DMS53 treated with DMSO at 0.1 percent for 48 hours (cell line): ENCODE results near the gene FOXP4.

Experiments
- DNase-seq: peaks from one replicate; lab custom pipeline; 2025; ENCODE audit not compliant: unreplicated experiment; lab: John Stamatoyannopoulos, UW

Gene FOXP4

GRCh38 chr6:41522780-41523548 lies 23.2 kb upstream of the FOXP4 start:
- no peak for DNase-seq

DNA sequence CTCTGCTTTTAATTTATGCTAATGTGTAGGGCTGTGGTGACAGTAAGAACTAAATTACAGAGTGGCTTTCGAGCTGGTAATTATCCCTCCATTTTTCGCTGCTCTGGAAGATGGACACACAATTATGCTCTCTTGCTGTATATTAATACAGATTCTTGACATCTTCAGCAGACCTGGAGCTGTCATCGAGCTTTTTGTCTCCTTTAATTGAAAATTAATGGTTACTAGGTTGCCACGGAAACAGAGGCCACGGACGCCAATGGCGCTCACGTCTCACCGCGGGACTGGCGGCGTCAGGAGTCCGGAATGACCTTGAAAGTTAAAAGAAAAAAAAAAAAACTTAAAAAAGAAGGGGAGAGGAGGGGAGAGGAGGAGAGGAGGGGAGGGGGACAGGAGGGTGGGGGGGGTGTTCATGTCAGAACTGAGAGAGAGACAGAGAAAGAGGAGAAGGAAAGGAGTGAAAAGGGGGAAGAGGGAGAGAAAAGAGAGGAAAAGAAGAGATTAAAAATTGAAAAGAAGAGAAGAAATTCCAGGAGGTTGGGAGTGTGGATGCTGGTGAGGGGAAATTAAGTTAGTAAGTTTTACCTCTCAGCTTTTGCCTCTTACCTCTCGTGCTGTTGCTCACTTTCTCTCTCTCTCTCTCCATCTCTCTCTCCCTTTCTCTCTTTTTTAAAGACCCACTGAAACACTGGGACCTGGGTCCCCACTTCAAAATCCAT lies 22.1 kb upstream of the FOXP4 start:
- no peak for DNase-seq

DNA sequence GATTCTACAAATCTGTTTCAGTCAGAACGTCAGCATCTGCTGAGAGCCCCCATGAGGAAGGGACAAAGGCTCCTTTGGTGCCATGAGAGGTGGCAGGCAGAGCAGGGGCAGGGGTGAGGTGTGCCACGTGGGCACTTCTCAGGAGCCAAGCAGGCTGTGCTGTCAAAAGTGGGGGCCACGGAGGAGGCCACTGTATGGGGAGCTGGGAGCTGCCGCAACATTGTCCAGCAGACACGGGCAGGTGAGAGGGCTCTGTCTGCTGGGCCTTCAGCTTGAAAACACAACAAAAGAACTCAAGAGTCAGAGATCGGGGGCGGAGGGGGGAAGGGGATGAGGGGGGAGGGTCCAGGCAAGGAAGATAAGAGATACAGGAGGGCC lies 21.6 kb upstream of the FOXP4 start:
- DNase-seq, result no peak

- no peak for DNase-seq
Observed at GRCh38 chr6:41527721-41528408, 18.3 kb upstream of the FOXP4 start.

- DNase-seq, result no peak
Observed at GRCh38 chr6:41528409-41528963, 17.7 kb upstream of the FOXP4 start.

GRCh38 chr6:41529049-41529448 lies 17.1 kb upstream of the FOXP4 start:
- DNase-seq, result no peak

DNA sequence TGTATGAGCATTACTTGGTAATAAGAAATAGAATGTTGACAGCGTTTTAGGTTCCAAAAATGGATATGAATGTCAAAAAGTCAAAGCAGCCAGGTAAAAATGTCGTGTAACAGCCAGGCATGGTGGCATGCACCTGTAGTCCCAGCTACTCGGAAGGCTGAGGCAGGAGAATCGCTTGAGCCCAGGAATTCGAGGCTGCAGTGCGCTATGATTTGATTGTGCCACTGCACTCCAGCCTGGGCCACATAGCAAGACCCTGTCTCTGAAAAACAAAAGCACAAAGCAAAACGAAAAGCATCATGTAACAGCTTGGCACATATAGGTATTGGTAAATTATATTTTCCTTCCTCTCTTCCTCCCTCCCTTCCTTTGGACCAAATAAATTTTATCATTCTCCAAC lies 16.2 kb upstream of the FOXP4 start:
- DNase-seq, result no peak

GRCh38 chr6:41530476-41530875 lies 15.7 kb upstream of the FOXP4 start:
- DNase-seq, result no peak

DNA sequence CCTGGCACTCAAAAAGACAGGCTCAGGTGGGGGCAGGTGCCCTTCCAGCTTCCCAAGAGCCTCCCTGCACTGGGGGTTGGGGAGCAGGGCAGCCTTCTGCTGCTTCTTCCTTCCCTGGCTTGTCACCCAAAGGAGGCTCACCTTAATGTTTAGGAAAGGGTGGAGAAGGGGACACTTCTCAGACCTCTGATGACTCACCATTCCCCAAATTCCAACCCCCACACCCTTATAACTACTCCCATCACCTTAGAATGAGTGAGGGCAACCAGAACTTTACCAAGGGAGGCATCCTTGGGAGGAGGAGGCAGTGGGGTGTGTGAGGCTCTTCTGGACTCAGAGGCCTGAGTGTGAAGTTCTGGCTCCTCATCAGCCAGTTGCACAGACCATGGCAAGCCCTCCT lies 15.2 kb upstream of the FOXP4 start:
- DNase-seq, result no peak

DNA sequence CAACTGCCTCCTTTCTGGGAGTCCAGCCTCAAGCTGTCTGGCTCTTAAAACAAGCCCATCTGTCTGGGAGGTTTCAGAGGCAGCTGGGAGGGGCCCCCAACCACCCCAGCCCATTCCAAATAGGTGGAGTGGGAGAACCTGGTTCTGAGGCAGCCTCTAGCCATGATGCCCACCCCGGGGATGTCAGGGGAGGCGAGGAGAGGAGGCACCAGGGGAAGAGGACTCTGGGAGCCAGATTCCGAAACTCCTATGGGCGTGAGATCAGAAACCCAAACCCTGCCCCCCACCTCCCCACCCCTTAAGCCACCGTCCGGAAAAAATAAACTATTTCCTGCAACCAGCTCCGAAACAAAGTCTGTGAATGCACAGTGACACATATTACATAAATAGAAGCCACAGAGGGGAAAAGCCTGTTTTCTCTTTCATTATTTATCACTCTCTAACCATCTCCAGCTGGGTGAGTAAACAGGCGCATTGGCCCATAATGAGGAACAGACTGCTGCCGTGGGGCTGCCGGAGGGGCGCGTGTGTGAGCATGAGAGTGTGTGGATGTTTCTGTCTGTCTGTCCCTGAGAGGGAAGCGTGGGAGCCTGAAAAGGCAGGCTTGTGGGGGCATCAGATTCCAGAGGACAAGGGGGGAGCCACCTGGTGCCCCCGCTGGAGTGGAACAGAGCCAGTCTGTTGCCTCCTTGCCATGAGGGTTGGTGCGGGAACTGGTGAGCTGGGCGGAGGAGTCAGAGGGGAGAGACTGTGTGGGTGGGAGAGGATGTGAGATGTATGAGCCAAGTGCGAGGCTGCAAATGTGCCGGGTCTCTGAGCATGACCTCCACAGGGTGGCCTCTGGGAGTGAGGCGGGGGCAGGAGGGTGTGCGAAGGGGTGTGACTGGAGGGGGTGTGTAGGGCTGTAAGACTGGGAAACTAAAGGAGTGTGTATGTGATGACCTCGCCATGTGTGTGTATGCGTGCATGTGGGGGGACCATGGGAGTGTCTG lies 14.3 kb upstream of the FOXP4 start:
- no peak for DNase-seq

GRCh38 chr6:41535766-41536165 lies 10.4 kb upstream of the FOXP4 start:
- no peak for DNase-seq

DNA sequence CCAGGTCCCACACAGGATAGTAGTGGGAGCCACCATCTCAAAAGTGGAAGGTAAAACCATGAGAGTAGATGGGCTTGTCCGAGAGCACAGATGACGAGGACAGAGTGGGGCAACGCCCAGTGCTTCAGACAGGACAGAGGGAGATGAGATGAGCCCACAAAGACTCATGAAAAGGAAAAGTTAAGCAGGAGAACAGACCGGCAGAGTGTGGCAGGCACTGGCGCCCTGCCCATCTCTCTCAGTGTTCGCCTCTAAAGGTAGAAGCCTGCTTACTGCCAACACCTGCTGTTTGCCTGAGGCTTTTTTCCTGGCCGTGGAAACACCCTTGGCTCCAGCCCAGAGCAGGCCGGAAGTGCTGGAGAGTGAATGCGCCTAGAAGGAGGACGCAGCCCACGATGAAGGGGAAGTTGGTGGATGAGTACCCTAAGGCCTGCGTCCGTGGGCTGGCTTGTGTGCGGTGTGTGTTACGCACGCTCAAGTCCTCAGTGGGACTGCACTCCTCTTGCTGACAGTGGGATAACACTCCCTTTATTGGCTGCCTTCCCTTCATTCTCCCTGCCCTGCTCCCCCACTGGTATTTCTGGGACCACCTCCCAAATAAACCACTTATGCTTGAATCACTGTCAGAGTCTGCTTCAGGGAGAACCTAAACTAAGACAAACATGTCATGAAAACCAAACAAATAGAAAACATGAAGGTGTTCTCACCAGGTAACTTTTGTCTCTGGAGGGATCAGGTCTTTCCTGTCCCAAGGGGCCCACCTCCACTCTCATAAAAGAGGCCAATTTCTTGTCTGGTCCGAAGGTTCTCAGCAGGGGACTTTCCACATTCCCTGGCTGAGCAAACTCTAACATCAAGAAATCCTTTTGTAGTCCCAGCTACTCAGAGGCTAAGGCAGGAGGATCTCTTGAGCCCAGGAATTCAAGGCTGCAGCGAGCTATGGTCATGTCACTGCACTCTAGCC lies 9.1 kb upstream of the FOXP4 start:
- peak; percentile 88 for DNase-seq

DNA sequence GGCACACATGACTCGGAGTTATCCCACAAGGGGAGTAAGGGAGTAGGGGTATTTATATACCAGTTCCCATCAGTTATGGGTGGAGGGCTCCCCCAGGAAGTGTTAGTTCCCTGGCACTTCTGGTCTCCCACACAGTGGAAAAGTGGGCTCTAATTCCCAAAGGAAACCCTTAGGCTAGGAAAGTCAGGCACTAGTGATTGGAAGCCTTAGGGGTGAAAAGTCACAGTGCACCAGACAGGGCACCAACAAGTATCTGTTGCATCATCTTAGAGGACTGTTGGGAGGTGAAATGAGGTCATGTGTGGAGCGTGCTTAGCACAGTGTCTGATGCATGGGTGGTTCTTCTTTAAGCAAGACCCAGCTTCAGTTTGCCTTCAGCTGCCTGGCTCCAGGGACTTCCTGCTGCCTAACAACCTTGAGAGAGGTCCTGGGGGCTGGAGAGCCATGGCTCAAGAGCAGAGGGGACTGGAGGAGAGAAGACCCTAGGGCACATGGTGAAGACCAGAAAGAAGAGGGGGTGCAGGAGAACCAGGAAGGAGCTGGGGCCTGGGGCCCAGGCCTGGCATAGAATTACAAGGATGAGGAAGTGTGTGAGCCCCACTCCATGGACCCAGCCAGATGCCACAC lies 7.5 kb upstream of the FOXP4 start:
- peak; percentile 34 for DNase-seq

DNA sequence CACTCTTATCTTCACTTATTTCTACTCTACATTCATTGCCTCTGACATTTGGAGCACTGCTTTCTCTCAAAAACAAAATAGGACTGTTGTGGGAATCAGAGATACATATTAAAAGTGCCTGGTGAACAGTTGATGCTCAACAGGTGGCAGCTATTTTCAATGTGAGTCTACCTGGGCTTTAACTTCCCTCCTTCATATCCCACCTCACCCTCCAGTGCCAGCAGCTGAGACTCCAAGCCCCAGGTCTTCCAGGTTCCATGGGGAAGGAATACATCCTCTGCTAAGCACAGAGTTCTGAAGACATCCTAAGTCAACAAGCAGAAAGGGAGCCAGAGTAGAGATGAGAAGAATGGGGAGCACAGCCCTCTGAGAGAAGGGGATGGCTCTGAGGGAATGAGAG lies 7.0 kb upstream of the FOXP4 start:
- DNase-seq, result no peak

- no peak for DNase-seq
Observed at GRCh38 chr6:41541364-41541763, 4.8 kb upstream of the FOXP4 start.

- no peak for DNase-seq
Observed at GRCh38 chr6:41543087-41543486, 3.1 kb upstream of the FOXP4 start.

DNA sequence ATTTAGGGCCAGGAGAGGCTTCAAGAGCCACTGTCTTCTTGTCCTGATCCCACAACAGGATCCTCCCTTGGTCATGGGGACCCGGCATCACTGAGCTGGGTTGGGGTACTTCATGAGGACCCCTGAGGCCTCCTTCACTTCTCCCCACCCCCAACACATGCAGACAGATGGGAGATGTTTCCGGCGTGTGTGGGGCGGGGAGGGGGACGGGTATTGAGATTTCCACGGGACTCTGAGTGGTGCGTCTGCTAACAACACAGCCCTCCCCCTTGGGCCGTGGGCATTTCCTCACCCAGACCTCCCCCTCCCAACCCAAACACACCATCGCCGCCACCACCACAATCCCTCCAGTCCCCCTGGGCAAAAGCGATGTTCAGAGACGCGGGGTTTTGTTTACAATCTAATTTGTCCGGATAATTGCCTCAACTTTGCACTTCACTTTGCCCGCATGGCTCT lies 906 bp upstream of the FOXP4 start:
- no peak for DNase-seq

- peak; percentile 18 for DNase-seq
Observed at GRCh38 chr6:41546475-41546865, 289 bp downstream of the FOXP4 start.
